IMR-90 (cell line): ENCODE data around the gene CSH2. TPM values are rescaled to one million over a fixed set of nuclear protein-coding genes. Genes with fewer than 3 reads are reported as not detected.
"Not testable (repeated sequence)": the region's sequence is repeated elsewhere in the genome, so short reads cannot be mapped to it uniquely, and the experiment has no call there.

Experiments
- ATAC-seq: fragments of 200-7000 bp; cut with Tn5 transposase; 2 replicates; pipeline ENCODE4 v1.9.1; 2020; ENCODE audit warnings: low read depth, mild to moderate bottlenecking, moderate library complexity
- BruUV-seq: library from RNA; stranded (reverse); fragments of 400-500 nt; replicated peaks from 2 replicates; lab custom pipeline; 2021; lab: Mats Ljungman, UMichigan
- CTCF ChIA-PET: fragments of 300-600 bp; formaldehyde crosslinking; extraction: SDS; loops from one replicate; lab custom pipeline; 2021; ENCODE audit warnings: antibody characterized with exemption; lab: Yijun Ruan, JAX
- POLR2A ChIA-PET: fragments of 300-600 bp; sonication (Branson Sonifier 250); formaldehyde crosslinking; loops from one replicate; lab custom pipeline; 2022; ENCODE audit warnings: antibody characterized with exemption; ENCODE audit not compliant: unreplicated experiment; lab: Charles Lee
- DNase-seq: peaks from one replicate; pipeline ENCODE4 v3.0.0; 2013
- H2AFZ ChIP-seq: replicated peaks from 2 replicates; pipeline ENCODE3; 2013; ENCODE audit warnings: low read length, mild to moderate bottlenecking; ENCODE audit not compliant: poor library complexity
- H2AK5ac ChIP-seq: 2 replicates; pipeline ENCODE4 v1.6.1; 2013; ENCODE audit warnings: low read depth, low read length, inconsistent platforms
- H2AK9ac ChIP-seq: replicated peaks from 2 replicates; pipeline ENCODE3; 2013; ENCODE audit warnings: mild to moderate bottlenecking, low read depth, low read length, moderate library complexity; ENCODE audit not compliant: poor library complexity
- H2BK120ac ChIP-seq: 2 replicates; pipeline ENCODE4 v1.6.1; 2013; ENCODE audit warnings: low read depth, low read length, inconsistent platforms
- H2BK15ac ChIP-seq: 3 replicates; pipeline ENCODE4 v1.6.1; 2013; ENCODE audit warnings: low read depth, low read length, inconsistent platforms
- H2BK20ac ChIP-seq: 2 replicates; pipeline ENCODE4 v1.6.1; 2013; ENCODE audit warnings: low read depth, mild to moderate bottlenecking, inconsistent platforms, low read length, moderate library complexity
- H2BK5ac ChIP-seq: 2 replicates; pipeline ENCODE4 v1.6.1; 2013; ENCODE audit warnings: mild to moderate bottlenecking, low read depth, low read length, inconsistent platforms; ENCODE audit not compliant: poor library complexity, severe bottlenecking
- H3K14ac ChIP-seq: replicated peaks from 2 replicates; pipeline ENCODE4 v1.6.1; 2013; ENCODE audit warnings: low read depth, low read length, inconsistent platforms
- H3K18ac ChIP-seq: 2 replicates; pipeline ENCODE4 v1.6.1; 2013; ENCODE audit warnings: low read depth, low read length, control low read depth
- H3K23ac ChIP-seq: 2 replicates; pipeline ENCODE4 v1.6.1; 2013; ENCODE audit warnings: low read depth, low read length, inconsistent platforms
- H3K27ac ChIP-seq: 2 replicates; pipeline ENCODE4 v1.5.1; 2013; ENCODE audit warnings: mild to moderate bottlenecking, control low read depth, low read length; ENCODE audit not compliant: insufficient read depth
- H3K27me3 ChIP-seq: 2 replicates; pipeline ENCODE4 v1.6.1; 2013; ENCODE audit warnings: low read length; ENCODE audit not compliant: control insufficient read depth, insufficient read depth
- H3K36me3 ChIP-seq: 2 replicates; pipeline ENCODE4 v1.6.1; 2013; ENCODE audit warnings: low read length, mixed read lengths; ENCODE audit not compliant: control insufficient read depth, insufficient read depth
- H3K4ac ChIP-seq: 2 replicates; pipeline ENCODE4 v1.6.1; 2013; ENCODE audit warnings: low read depth, low read length, inconsistent platforms
- H3K4me1 ChIP-seq: 2 replicates; pipeline ENCODE4 v1.6.1; 2013; ENCODE audit warnings: low read length, mixed read lengths; ENCODE audit not compliant: control insufficient read depth, insufficient read depth
- H3K4me2 ChIP-seq: 2 replicates; pipeline ENCODE4 v1.6.1; 2013; ENCODE audit warnings: low read depth, mild to moderate bottlenecking, control low read depth, low read length, moderate library complexity
- H3K4me3 ChIP-seq: 2 replicates; pipeline ENCODE4 v1.5.1; 2013; ENCODE audit warnings: low read depth, mild to moderate bottlenecking, control low read depth, low read length, moderate library complexity; ENCODE audit not compliant: insufficient read depth
- H3K56ac ChIP-seq: 2 replicates; pipeline ENCODE4 v1.6.1; 2013; ENCODE audit warnings: low read length, inconsistent platforms; ENCODE audit not compliant: insufficient read depth; ENCODE audit errors: extremely low read depth
- H3K79me1 ChIP-seq, 2 experiments: 2 replicates each; pipeline ENCODE4 v1.6.1; 2013; ENCODE audit warnings: low read length in 2 of 2, inconsistent platforms in 1 of 2, low read depth in 1 of 2
- H3K9ac ChIP-seq: 2 replicates; pipeline ENCODE4 v1.6.1; 2013; ENCODE audit warnings: low read depth, low read length, control low read depth
- H3K9me1 ChIP-seq: 2 replicates; pipeline ENCODE4 v1.6.1; 2013; ENCODE audit warnings: low read length, inconsistent platforms; ENCODE audit not compliant: insufficient read depth
- H3K9me3 ChIP-seq: 2 replicates; pipeline ENCODE4 v1.6.1; 2013; ENCODE audit warnings: low read length; ENCODE audit not compliant: control insufficient read depth, insufficient read depth
- H4K20me1 ChIP-seq: 2 replicates; pipeline ENCODE4 v1.6.1; 2013; ENCODE audit warnings: low read length, inconsistent platforms; ENCODE audit not compliant: insufficient read depth
- H4K5ac ChIP-seq: 2 replicates; pipeline ENCODE4 v1.6.1; 2013; ENCODE audit warnings: mild to moderate bottlenecking, low read depth, low read length, control low read depth
- H4K8ac ChIP-seq, 2 experiments: 2 replicates each; pipeline ENCODE4 v1.6.1; 2013; ENCODE audit warnings: low read depth in 2 of 2, low read length in 2 of 2, control low read depth in 1 of 2, inconsistent platforms in 1 of 2
- H4K91ac ChIP-seq: 2 replicates; pipeline ENCODE4 v1.6.1; 2013; ENCODE audit warnings: low read depth, low read length, inconsistent platforms; ENCODE audit not compliant: insufficient read depth
- WGBS, 2 experiments: methylation state at CpG; one replicate each; pipeline versions ENCODE4 v1.1.5 to v1.1.7; 2013; ENCODE audit warnings: missing lambda C conversion rate in 2 of 2; ENCODE audit not compliant: insufficient read length in 1 of 2; ENCODE audit errors: extremely low coverage in 2 of 2; 5-methylcytosine and 5-hydroxymethylcytosine counted together
- dilution Hi-C: fragments of 300-500 bp; cut with HindIII; formaldehyde crosslinking; loops from one replicate; pipeline ENCODE4 v1.14.3; 2018; ENCODE audit warnings: low sequenced_read_pairs; ENCODE audit not compliant: unreplicated experiment
- in situ Hi-C: fragments of 300-500 bp; cut with MboI; formaldehyde crosslinking; loops from 3 replicates; pipeline ENCODE4 v1.14.3; 2019; ENCODE audit warnings: low sequenced_read_pairs, inconsistent platforms, mixed read lengths
- intact Hi-C: fragments of 100-400 bp; cut with micrococcal nuclease; formaldehyde crosslinking; loops from 2 replicates; pipeline ENCODE4 v1.10.0; 2022
- polyA plus RNA-seq, 3 experiments: library from polyadenylated mRNA; depleted of rRNA; stranded (reverse); fragments of >200 nt; gene quantifications; 2 replicates each; pipeline ENCODE4 v1.2.3, GENCODE V29; 2012; ENCODE audit warnings: low replicate concordance in 1 of 3
- total RNA-seq: library from RNA; depleted of rRNA; stranded (reverse); fragments of >200 nt; gene quantifications from 2 replicates; pipeline ENCODE4 v1.2.3, GENCODE V29; 2012

Gene CSH2
- total and polyA plus RNA-seq, 2 of the 4 experiments (the other 2 are of a cell fraction), result not detected

DNA sequence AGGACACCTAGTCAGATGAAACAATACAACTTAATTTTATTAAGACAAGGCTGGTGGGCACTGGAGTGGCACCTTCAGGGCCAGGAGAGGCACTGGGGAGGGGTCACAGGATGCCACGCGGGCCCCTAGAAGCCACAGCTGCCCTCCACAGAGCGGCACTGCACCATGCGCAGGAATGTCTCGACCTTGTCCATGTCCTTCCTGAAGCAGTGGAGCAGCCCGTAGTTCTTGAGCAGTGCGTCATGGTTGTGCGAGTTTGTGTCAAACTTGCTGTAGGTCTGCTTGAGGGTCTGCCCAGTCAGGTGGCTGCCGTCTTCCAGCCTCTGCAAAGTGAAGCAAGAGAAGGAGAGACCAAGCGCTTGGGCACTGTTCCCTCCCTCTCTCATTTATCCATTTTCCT, 36.1 kb upstream of the CSH2 start:
- H3K27ac ChIP-seq, H3K4me2 ChIP-seq, dilution Hi-C loops, H4K91ac ChIP-seq, H2BK120ac ChIP-seq, H2BK5ac ChIP-seq, H4K5ac ChIP-seq, POLR2A ChIA-PET, H2BK20ac ChIP-seq, H4K20me1 ChIP-seq, H2AFZ ChIP-seq, H3K4me1 ChIP-seq, H3K56ac ChIP-seq, H3K4ac ChIP-seq, intact Hi-C loops, ATAC-seq, H4K8ac ChIP-seq, H2AK5ac ChIP-seq, H2BK15ac ChIP-seq, H3K23ac ChIP-seq, H3K4me3 ChIP-seq, DNase-seq, H3K79me1 ChIP-seq, H2AK9ac ChIP-seq, H3K9ac ChIP-seq, H3K9me1 ChIP-seq, H3K36me3 ChIP-seq, H3K18ac ChIP-seq, CTCF ChIA-PET, H3K9me3 ChIP-seq, H3K14ac ChIP-seq, in situ Hi-C loops, BruUV-seq: not testable (repeated sequence)
- peaks cover 42% of the 10 kb centered on the region for H3K27me3 ChIP-seq
- no CpG with 5 or more reads among the region's 10 CpGs for WGBS, 2 experiments
